GM20431 (cell line): ENCODE data around the gene PIP5K1B.

Experiments used
- in situ Hi-C: fragments of 300-500 bp; cut with MseI, MboI; formaldehyde crosslinking; loops from one replicate; pipeline ENCODE4 v1.15.0; 2020; ENCODE audit warnings: low sequenced_read_pairs; ENCODE audit not compliant: unreplicated experiment

The PIP5K1B gene

GRCh38 chr9:68705531-68706362 is 707 bp downstream of the PIP5K1B start:
- in situ Hi-C loops = no loop called here

GRCh38 chr9:68706363-68707201 is 1.5 kb downstream of the PIP5K1B start:
- in situ Hi-C loops = no loop called here

- in situ Hi-C loops = no loop called here
These were observed 2.9 kb downstream of the PIP5K1B start for GRCh38 chr9:68707801-68708488.

GRCh38 chr9:68708513-68708912 is 3.5 kb downstream of the PIP5K1B start:
- in situ Hi-C loops = no loop called here

- in situ Hi-C loops = no loop called here
These were observed 4.5 kb downstream of the PIP5K1B start for GRCh38 chr9:68709291-68710110.

GRCh38 chr9:68710111-68710471 is 5.1 kb downstream of the PIP5K1B start:
- in situ Hi-C loops = no loop called here

GRCh38 chr9:68711281-68711680 is 6.2 kb downstream of the PIP5K1B start:
- in situ Hi-C loops = no loop called here

GRCh38 chr9:68711932-68712331 is 6.9 kb downstream of the PIP5K1B start:
- in situ Hi-C loops = no loop called here

- in situ Hi-C loops = no loop called here
These were observed 9.6 kb downstream of the PIP5K1B start for GRCh38 chr9:68714416-68715180.

GRCh38 chr9:68715181-68715456 is 10.1 kb downstream of the PIP5K1B start:
- in situ Hi-C loops = no loop called here

- in situ Hi-C loops = no loop called here
These were observed 12.8 kb downstream of the PIP5K1B start for GRCh38 chr9:68717552-68718443.

- in situ Hi-C loops = no loop called here
These were observed 14.8 kb downstream of the PIP5K1B start for GRCh38 chr9:68719847-68720246.

- in situ Hi-C loops = no loop called here
These were observed 15.7 kb downstream of the PIP5K1B start for GRCh38 chr9:68720656-68721313.

GRCh38 chr9:68721666-68722330 is 16.8 kb downstream of the PIP5K1B start:
- in situ Hi-C loops = no loop called here

GRCh38 chr9:68725070-68725469 is 20.0 kb downstream of the PIP5K1B start:
- in situ Hi-C loops = no loop called here

GRCh38 chr9:68726489-68726888 is 21.4 kb downstream of the PIP5K1B start:
- in situ Hi-C loops = no loop called here

- in situ Hi-C loops = no loop called here
These were observed 22.6 kb downstream of the PIP5K1B start for GRCh38 chr9:68727636-68728035.
